HepG2 (cell line): ENCODE results near the gene BICRA. TPM values are rescaled to one million over a fixed set of nuclear protein-coding genes. Genes with fewer than 3 reads are reported as not detected.

Experiments used
- AKAP8 ChIP-seq: sonication (generic); formaldehyde crosslinking; IDR thresholded peaks from 2 replicates; pipeline ENCODE4 v1.5.1; 2020; ENCODE audit warnings: mild to moderate bottlenecking, missing genetic modification reagents
- CEBPG ChIP-seq: IDR thresholded peaks from 2 replicates; pipeline ENCODE4 v1.6.1; 2016
- GMEB2 ChIP-seq: IDR thresholded peaks from 2 replicates; pipeline ENCODE4 v1.6.1; 2016; ENCODE audit warnings: missing biosample characterization, missing genetic modification reagents, low read depth
- GPBP1L1 ChIP-seq: sonication (generic); formaldehyde crosslinking; IDR thresholded peaks from 2 replicates; pipeline ENCODE4 v1.5.0; 2020; ENCODE audit warnings: mild to moderate bottlenecking, missing genetic modification reagents
- HDAC1 ChIP-seq: sonication (generic); formaldehyde crosslinking; IDR thresholded peaks from 2 replicates; pipeline ENCODE4 v1.5.1; 2020; ENCODE audit warnings: mild to moderate bottlenecking, missing genetic modification reagents
- MIXL1 ChIP-seq: IDR thresholded peaks from 2 replicates; pipeline ENCODE4 v1.6.1; 2016
- MTF1 ChIP-seq: sonication (generic); formaldehyde crosslinking; IDR thresholded peaks from 2 replicates; pipeline ENCODE4 v1.5.0; 2020; ENCODE audit warnings: missing genetic modification reagents
- NFE2 ChIP-seq: sonication (generic); formaldehyde crosslinking; IDR thresholded peaks from 2 replicates; pipeline ENCODE4 v1.4.0; 2020; ENCODE audit warnings: missing genetic modification reagents
- NFIC ChIP-seq: IDR thresholded peaks from 2 replicates; pipeline ENCODE4 v1.6.1; 2012; ENCODE audit warnings: mild to moderate bottlenecking, low read length, inconsistent platforms
- POLR2A ChIP-seq, 2 experiments: IDR thresholded peaks; 2 replicates each; pipeline ENCODE4 v1.6.1; 2011; ENCODE audit warnings: low read depth in 2 of 2, low read length in 2 of 2, mild to moderate bottlenecking in 1 of 2, moderate library complexity in 1 of 2; ENCODE audit not compliant: insufficient read depth in 1 of 2
- PPARG ChIP-seq: conservative IDR thresholded peaks from 2 replicates; pipeline ENCODE4 v1.6.1; 2016; ENCODE audit warnings: missing biosample characterization, missing genetic modification reagents
- STAG1 ChIP-seq: sonication (generic); formaldehyde crosslinking; IDR thresholded peaks from 2 replicates; pipeline ENCODE4 v1.4.0; 2020; ENCODE audit warnings: missing genetic modification reagents
- ZBTB8A ChIP-seq: sonication (generic); formaldehyde crosslinking; IDR thresholded peaks from 2 replicates; pipeline ENCODE4 v1.4.0; 2020; ENCODE audit warnings: mild to moderate bottlenecking, low read depth, missing genetic modification reagents, borderline replicate concordance
- ZFP36 ChIP-seq: fragments of 150-350 bp; IDR thresholded peaks from 2 replicates; pipeline ENCODE4 v1.6.1; 2018; ENCODE audit warnings: borderline replicate concordance, low read length, low read depth; ENCODE audit not compliant: partially characterized antibody
- ZNF230 ChIP-seq: sonication (generic); formaldehyde crosslinking; IDR thresholded peaks from 2 replicates; pipeline ENCODE4 v1.4.0; 2020; ENCODE audit warnings: mild to moderate bottlenecking, missing genetic modification reagents
- ZNF44 ChIP-seq: sonication (generic); formaldehyde crosslinking; IDR thresholded peaks from 2 replicates; pipeline ENCODE4 v1.5.1; 2020; ENCODE audit warnings: mild to moderate bottlenecking, missing genetic modification reagents
- ZNF550 ChIP-seq: sonication (generic); formaldehyde crosslinking; IDR thresholded peaks from 2 replicates; pipeline ENCODE4 v1.4.0; 2020; ENCODE audit warnings: mild to moderate bottlenecking, missing genetic modification reagents, borderline replicate concordance
- ZNF639 ChIP-seq: conservative IDR thresholded peaks from 2 replicates; pipeline ENCODE4 v1.6.1; 2018; ENCODE audit warnings: missing genetic modification reagents
- ZNF773 ChIP-seq: sonication (generic); formaldehyde crosslinking; IDR thresholded peaks from 2 replicates; pipeline ENCODE4 v1.4.0; 2020; ENCODE audit warnings: missing genetic modification reagents, borderline replicate concordance
- ZNF777 ChIP-seq: sonication (generic); formaldehyde crosslinking; IDR thresholded peaks from 2 replicates; pipeline ENCODE4 v1.4.0; 2020; ENCODE audit warnings: missing genetic modification reagents
- polyA plus RNA-seq, 8 experiments: library from polyadenylated mRNA; depleted of rRNA in 3 of 8; stranded (reverse) in 7 of 8; unstranded in 1 of 8; fragments of >200 nt; fragmentation: Illumina TruSeq in 4 of 8; extraction: Trizol in 4 of 8; gene quantifications; 2 replicates each; pipeline versions ENCODE4 v1.2.1 to v1.2.3, GENCODE V29; 2011 to 2016; ENCODE audit warnings: low read depth in 4 of 8, missing spikeins in 1 of 8, mixed read lengths in 1 of 8; ENCODE audit not compliant: insufficient read depth in 1 of 8
- total RNA-seq, 5 experiments: library from RNA; depleted of rRNA; stranded (reverse); fragments of >200 nt; fragmentation: Illumina TruSeq; extraction: Trizol; gene quantifications; 2 replicates each; pipeline ENCODE4 v1.2.3, GENCODE V29; 2016; ENCODE audit warnings: low read depth in 1 of 5

BICRA gene
- total and polyA plus RNA-seq, 2 of the 13 experiments (the other 11 are each of a cell fraction or from before 2014, with no cell fraction given): 0.55 to 0.71 TPM

GRCh38 chr19:47745010-47745901 is 136.3 kb downstream of the BICRA start, which contains the start of gene NOP53 (continued):
- no peak for TF ChIP-seq STAG1
- no peak for TF ChIP-seq MIXL1 (CRISPR knock-in tag)
- TF ChIP-seq PPARG (CRISPR knock-in tag): 0 out of 2 replicates have a peak, but pooled peaks have one; percentile 27
- no peak for TF ChIP-seq NFIC
- no peak for TF ChIP-seq GPBP1L1 (CRISPR knock-in tag)
- no peak for TF ChIP-seq AKAP8 (CRISPR knock-in tag)
- peak; percentile 62; the same call in 1 of the 2 replicates for TF ChIP-seq GMEB2
- TF ChIP-seq NFE2: no peak
- TF ChIP-seq ZNF44 (CRISPR knock-in tag): no peak
- peak; percentile 67; the same call in 1 of the 2 replicates for TF ChIP-seq ZNF230
- no peak for TF ChIP-seq ZBTB8A (CRISPR knock-in tag)
- TF ChIP-seq HDAC1 (CRISPR knock-in tag): peak; percentile 82
- peak; percentile 17; the same call in 1 of the 2 replicates for TF ChIP-seq CEBPG (CRISPR knock-in tag)
- no peak for TF ChIP-seq MTF1
- TF ChIP-seq ZNF550 (CRISPR knock-in tag): no peak
- no peak for TF ChIP-seq ZNF777 (CRISPR knock-in tag)
- TF ChIP-seq ZFP36: no peak
- TF ChIP-seq ZNF639: peak; percentile 57; the same call in 1 of the 2 replicates
- TF ChIP-seq POLR2A (IDR thresholded peaks at IDR 0.05; ENCODE audit: insufficient read depth in 1 of 2, low read depth in 2 of 2, low read length in 2 of 2): peak; percentile 83 to 94
- TF ChIP-seq ZNF773 (CRISPR knock-in tag): no peak
